ENCODE results near the gene CAB39.

Gene CAB39

GRCh38 chr2:230684270-230685168 is 28.1 kb upstream of the CAB39 start:
- Mint-ChIP-seq H3K4me3 (no peak overlapping the region), H3K36me3 (ENCODE audit: low read depth) (no peaks in the 10 kb centered on the region), H3K4me1 (peaks cover 25% of the 10 kb centered on the region), H3K27ac (peak overlapping the region; percentile 14), H3K27me3 (ENCODE audit: low read depth, poor library complexity) (peaks cover 5% of the 10 kb centered on the region), H3K9me3 (no peaks in the 10 kb centered on the region)
- TF ChIP-seq CTCF (IDR thresholded peaks at IDR 0.05) = no peak
- no peak for DNase-seq

- DNase-seq = no peak
- H3K4me3 Mint-ChIP-seq = no peak overlapping the region
- no peaks in the 10 kb centered on the region for H3K9me3 Mint-ChIP-seq
- no peak for TF ChIP-seq CTCF (IDR thresholded peaks at IDR 0.05)
- peaks cover 5% of the 10 kb centered on the region for H3K27me3 Mint-ChIP-seq (ENCODE audit: low read depth, poor library complexity)
- peaks cover 25% of the 10 kb centered on the region for H3K4me1 Mint-ChIP-seq
- H3K27ac Mint-ChIP-seq = peak overlapping the region; percentile 53
- no peaks in the 10 kb centered on the region for H3K36me3 Mint-ChIP-seq (ENCODE audit: low read depth)
Observed at GRCh38 chr2:230685178-230685577, 27.5 kb upstream of the CAB39 start.

DNA sequence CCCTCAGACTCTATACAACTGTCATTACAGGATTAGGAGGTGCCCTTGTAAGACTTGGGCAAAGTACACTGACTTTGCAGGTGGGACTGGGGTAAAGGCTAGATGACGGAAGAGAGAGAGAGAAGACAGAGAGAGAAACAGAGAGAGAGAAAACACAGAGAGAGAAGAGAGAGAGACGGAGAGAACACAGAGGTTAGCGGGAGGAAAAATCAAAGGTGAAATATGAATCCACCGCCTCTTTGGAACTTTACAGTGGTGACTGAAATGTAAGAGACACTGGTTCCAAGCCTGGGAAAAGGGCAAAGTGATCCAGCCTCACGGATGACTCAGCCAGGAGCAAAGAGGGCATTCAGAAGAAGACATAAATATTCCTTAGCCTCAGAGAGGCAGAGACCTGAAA is 25.1 kb upstream of the CAB39 start:
- DNase-seq = no peak
- Mint-ChIP-seq H3K9me3 (no peaks in the 10 kb centered on the region), H3K27ac (peak overlapping the region; percentile 53), H3K4me1 (peaks cover 30% of the 10 kb centered on the region), H3K36me3 (ENCODE audit: low read depth) (no peaks in the 10 kb centered on the region), H3K4me3 (no peak overlapping the region), H3K27me3 (ENCODE audit: low read depth, poor library complexity) (peaks cover 13% of the 10 kb centered on the region)
- TF ChIP-seq CTCF (IDR thresholded peaks at IDR 0.05) = no peak

DNA sequence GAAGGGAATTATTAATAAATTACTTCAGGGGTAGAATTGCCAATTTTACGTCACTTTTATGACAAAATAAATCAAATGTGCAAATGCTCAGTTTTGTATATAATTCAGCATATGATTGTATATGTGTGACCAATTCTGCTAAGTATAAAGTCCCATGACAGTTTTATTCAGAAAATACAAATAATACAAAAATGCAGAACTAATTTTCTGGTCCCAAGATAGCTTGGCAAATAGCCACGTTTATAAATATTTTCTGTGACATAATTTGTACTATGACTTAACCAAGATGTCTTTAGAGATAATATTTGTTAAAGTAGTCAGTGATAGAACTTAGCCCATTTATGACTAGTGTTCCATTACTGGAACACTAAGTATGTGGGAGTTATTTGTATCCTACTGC is 24.2 kb upstream of the CAB39 start:
- no peak overlapping the region for H3K27ac Mint-ChIP-seq
- no peak overlapping the region for H3K4me3 Mint-ChIP-seq
- peaks cover 11% of the 10 kb centered on the region for H3K27me3 Mint-ChIP-seq (ENCODE audit: low read depth, poor library complexity)
- peaks cover 30% of the 10 kb centered on the region for H3K4me1 Mint-ChIP-seq
- no peaks in the 10 kb centered on the region for H3K9me3 Mint-ChIP-seq
- DNase-seq = no peak
- H3K36me3 Mint-ChIP-seq (ENCODE audit: low read depth) = no peaks in the 10 kb centered on the region
- TF ChIP-seq CTCF (IDR thresholded peaks at IDR 0.05) = no peak

DNA sequence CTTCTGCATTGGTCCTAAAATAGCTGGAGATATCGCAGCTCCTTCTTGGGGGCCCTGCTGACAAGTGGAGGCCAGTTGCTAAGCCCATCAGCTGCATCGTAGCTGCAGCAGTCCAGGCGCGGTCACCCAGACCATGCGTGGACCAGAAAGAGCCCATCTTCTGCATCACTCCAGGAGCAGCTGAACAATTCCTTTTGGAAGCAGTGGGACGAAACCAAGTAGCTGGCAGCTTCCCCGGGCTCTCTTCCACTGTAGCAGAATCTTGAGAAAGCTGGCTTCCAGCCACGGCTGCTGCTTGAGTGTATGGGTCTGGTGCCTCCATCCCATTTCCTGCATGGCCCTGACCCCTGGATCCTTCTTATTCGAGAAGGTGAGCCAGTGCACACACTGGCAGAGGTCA is 22.2 kb upstream of the CAB39 start:
- Mint-ChIP-seq H3K27ac (no peak overlapping the region), H3K9me3 (no peaks in the 10 kb centered on the region)
- TF ChIP-seq CTCF (IDR thresholded peaks at IDR 0.05) = no peak

More for the DNA sequence above, 22.2 kb upstream of the CAB39 start:
- Mint-ChIP-seq H3K36me3 (ENCODE audit: low read depth) (no peaks in the 10 kb centered on the region), H3K4me1 (peaks cover 21% of the 10 kb centered on the region), H3K4me3 (no peak overlapping the region), H3K27me3 (ENCODE audit: low read depth, poor library complexity) (peaks cover 8% of the 10 kb centered on the region)
- no peak for DNase-seq
